Neural cell (in vitro differentiated cells): ENCODE data around the gene LSAMP.

ENCODE experiments used
- EP300 ChIP-seq: fragments of 450-650 bp; conservative IDR thresholded peaks from 2 replicates; pipeline ENCODE4 v1.6.1; 2014; ENCODE audit warnings: antibody characterized with exemption, mild to moderate bottlenecking, moderate library complexity; ENCODE audit not compliant: poor library complexity, severe bottlenecking
- POLR2AphosphoS5 ChIP-seq: IDR thresholded peaks from 2 replicates; pipeline ENCODE4 v1.6.1; 2012
- TAF1 ChIP-seq: IDR thresholded peaks from 2 replicates; pipeline ENCODE4 v1.6.1; 2012; ENCODE audit warnings: low read depth
- TF ChIP-seq, protein P1 (sequence below): fragments of 450-650 bp; IDR thresholded peaks from 2 replicates; pipeline ENCODE4 v1.5.1; 2014; ENCODE audit warnings: antibody characterized with exemption, mild to moderate bottlenecking, moderate library complexity; ENCODE audit not compliant: poor library complexity, severe bottlenecking
- TF ChIP-seq, protein P2 (sequence below): IDR thresholded peaks from 2 replicates; pipeline ENCODE4 v1.6.1; 2012; ENCODE audit warnings: borderline replicate concordance

- TF ChIP-seq, protein P1, sequence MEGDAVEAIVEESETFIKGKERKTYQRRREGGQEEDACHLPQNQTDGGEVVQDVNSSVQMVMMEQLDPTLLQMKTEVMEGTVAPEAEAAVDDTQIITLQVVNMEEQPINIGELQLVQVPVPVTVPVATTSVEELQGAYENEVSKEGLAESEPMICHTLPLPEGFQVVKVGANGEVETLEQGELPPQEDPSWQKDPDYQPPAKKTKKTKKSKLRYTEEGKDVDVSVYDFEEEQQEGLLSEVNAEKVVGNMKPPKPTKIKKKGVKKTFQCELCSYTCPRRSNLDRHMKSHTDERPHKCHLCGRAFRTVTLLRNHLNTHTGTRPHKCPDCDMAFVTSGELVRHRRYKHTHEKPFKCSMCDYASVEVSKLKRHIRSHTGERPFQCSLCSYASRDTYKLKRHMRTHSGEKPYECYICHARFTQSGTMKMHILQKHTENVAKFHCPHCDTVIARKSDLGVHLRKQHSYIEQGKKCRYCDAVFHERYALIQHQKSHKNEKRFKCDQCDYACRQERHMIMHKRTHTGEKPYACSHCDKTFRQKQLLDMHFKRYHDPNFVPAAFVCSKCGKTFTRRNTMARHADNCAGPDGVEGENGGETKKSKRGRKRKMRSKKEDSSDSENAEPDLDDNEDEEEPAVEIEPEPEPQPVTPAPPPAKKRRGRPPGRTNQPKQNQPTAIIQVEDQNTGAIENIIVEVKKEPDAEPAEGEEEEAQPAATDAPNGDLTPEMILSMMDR = no peak
- TF ChIP-seq TAF1 = no peak
- TF ChIP-seq, protein P2, sequence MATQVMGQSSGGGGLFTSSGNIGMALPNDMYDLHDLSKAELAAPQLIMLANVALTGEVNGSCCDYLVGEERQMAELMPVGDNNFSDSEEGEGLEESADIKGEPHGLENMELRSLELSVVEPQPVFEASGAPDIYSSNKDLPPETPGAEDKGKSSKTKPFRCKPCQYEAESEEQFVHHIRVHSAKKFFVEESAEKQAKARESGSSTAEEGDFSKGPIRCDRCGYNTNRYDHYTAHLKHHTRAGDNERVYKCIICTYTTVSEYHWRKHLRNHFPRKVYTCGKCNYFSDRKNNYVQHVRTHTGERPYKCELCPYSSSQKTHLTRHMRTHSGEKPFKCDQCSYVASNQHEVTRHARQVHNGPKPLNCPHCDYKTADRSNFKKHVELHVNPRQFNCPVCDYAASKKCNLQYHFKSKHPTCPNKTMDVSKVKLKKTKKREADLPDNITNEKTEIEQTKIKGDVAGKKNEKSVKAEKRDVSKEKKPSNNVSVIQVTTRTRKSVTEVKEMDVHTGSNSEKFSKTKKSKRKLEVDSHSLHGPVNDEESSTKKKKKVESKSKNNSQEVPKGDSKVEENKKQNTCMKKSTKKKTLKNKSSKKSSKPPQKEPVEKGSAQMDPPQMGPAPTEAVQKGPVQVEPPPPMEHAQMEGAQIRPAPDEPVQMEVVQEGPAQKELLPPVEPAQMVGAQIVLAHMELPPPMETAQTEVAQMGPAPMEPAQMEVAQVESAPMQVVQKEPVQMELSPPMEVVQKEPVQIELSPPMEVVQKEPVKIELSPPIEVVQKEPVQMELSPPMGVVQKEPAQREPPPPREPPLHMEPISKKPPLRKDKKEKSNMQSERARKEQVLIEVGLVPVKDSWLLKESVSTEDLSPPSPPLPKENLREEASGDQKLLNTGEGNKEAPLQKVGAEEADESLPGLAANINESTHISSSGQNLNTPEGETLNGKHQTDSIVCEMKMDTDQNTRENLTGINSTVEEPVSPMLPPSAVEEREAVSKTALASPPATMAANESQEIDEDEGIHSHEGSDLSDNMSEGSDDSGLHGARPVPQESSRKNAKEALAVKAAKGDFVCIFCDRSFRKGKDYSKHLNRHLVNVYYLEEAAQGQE = no peak
- no peak for TF ChIP-seq EP300
- TF ChIP-seq POLR2AphosphoS5 = no peak
Measured at GRCh38 chr3:116018646-116019045, 426.6 kb downstream of the LSAMP start.
